Esophagus (tissue), 2 donors: ENCODE results near the gene TP63. TPM values are rescaled to one million over a fixed set of nuclear protein-coding genes. Genes with fewer than 3 reads are reported as not detected.

Source experiments
- H3K27ac ChIP-seq, 2 donors: one replicate each; pipeline ENCODE4 v1.5.1; 2013; ENCODE audit warnings: low read depth in 2 of 2, mild to moderate bottlenecking in 2 of 2, inconsistent platforms in 1 of 2, low read length in 1 of 2, moderate library complexity in 1 of 2
- H3K27me3 ChIP-seq, 2 donors: one replicate each; pipeline ENCODE4 v1.6.1; 2013; ENCODE audit warnings: low read length in 2 of 2, control low read depth in 1 of 2, mild to moderate bottlenecking in 1 of 2; ENCODE audit not compliant: insufficient read depth in 2 of 2, control insufficient read depth in 1 of 2
- H3K36me3 ChIP-seq, 2 donors: one replicate each; pipeline ENCODE4 v1.6.1; 2013; ENCODE audit warnings: low read length in 1 of 2; ENCODE audit not compliant: control insufficient read depth in 2 of 2, insufficient read depth in 2 of 2
- H3K4me1 ChIP-seq, 2 donors: one replicate each; pipeline ENCODE4 v1.6.1; 2013; ENCODE audit warnings: low read length in 1 of 2; ENCODE audit not compliant: control insufficient read depth in 2 of 2, insufficient read depth in 2 of 2
- H3K4me3 ChIP-seq, 2 donors: one replicate each; pipeline ENCODE4 v1.5.1; 2013; ENCODE audit warnings: low read length in 2 of 2, mild to moderate bottlenecking in 2 of 2, low read depth in 1 of 2, moderate library complexity in 1 of 2
- H3K9me3 ChIP-seq, 2 donors: one replicate each; pipeline ENCODE4 v1.6.1; 2013; ENCODE audit warnings: mild to moderate bottlenecking in 2 of 2, low read depth in 1 of 2, low read length in 1 of 2, moderate library complexity in 1 of 2; ENCODE audit not compliant: control insufficient read depth in 2 of 2, insufficient read depth in 1 of 2
- WGBS, 2 donors: extraction: QIAGEN DNeasy Blood & Tissue Kit; methylation state at CpG; one replicate each; pipeline ENCODE4 v1.1.7; 2013; 5-methylcytosine and 5-hydroxymethylcytosine counted together
- polyA plus RNA-seq, 2 donors: library from polyadenylated mRNA; stranded (reverse); fragments of 200-250 nt; gene quantifications; one replicate each; pipeline ENCODE4 v1.2.3, GENCODE V29; 2013
- donor health status: healthy with polysubstance abuse.
- donor health status: Bipolar disorder and iron deficiency.

TP63 gene
- polyA plus RNA-seq, 2 donors, result 37.8 to 57.2 TPM

- WGBS, 2 donors, result 59 to 62% methylated on average over 2 of the region's 2 CpGs
Observed at GRCh38 chr3:189712906-189713483, 81.8 kb downstream of the TP63 start.

GRCh38 chr3:189714991-189715961 is 84.1 kb downstream of the TP63 start:
- WGBS, 2 donors, result 52 to 55% methylated on average over 5 of the region's 5 CpGs
- no peak overlapping the region for H3K27ac ChIP-seq
- H3K27me3 ChIP-seq, result no peaks in the 10 kb centered on the region

More at GRCh38 chr3:189712906-189713483, 81.8 kb downstream of the TP63 start:
- H3K4me3 ChIP-seq, result no peak overlapping the region
- no peak overlapping the region for H3K27ac ChIP-seq
- no peaks in the 10 kb centered on the region for H3K36me3 ChIP-seq
- H3K4me1 ChIP-seq, result no peaks in the 10 kb centered on the region
- H3K27me3 ChIP-seq, result no peaks in the 10 kb centered on the region
- no peaks in the 10 kb centered on the region for H3K9me3 ChIP-seq

GRCh38 chr3:189718215-189718614 is 87.0 kb downstream of the TP63 start:
- no peak overlapping the region for H3K27ac ChIP-seq
- no peaks in the 10 kb centered on the region for H3K27me3 ChIP-seq
- H3K4me1 ChIP-seq, result no peaks in the 10 kb centered on the region
- no peaks in the 10 kb centered on the region for H3K9me3 ChIP-seq
- no peak overlapping the region for H3K4me3 ChIP-seq
- H3K36me3 ChIP-seq, result no peaks in the 10 kb centered on the region
- WGBS, 2 donors, result 59 to 64% methylated on average over 4 of the region's 4 CpGs

More at GRCh38 chr3:189714991-189715961, 84.1 kb downstream of the TP63 start:
- H3K9me3 ChIP-seq, result no peaks in the 10 kb centered on the region
- no peak overlapping the region for H3K4me3 ChIP-seq
- H3K36me3 ChIP-seq, result no peaks in the 10 kb centered on the region
- no peaks in the 10 kb centered on the region for H3K4me1 ChIP-seq

- no peaks in the 10 kb centered on the region for H3K27me3 ChIP-seq
- no peak overlapping the region for H3K4me3 ChIP-seq
- no peaks in the 10 kb centered on the region for H3K9me3 ChIP-seq
- no peaks in the 10 kb centered on the region for H3K4me1 ChIP-seq
- H3K27ac ChIP-seq, result no peak overlapping the region
- no peaks in the 10 kb centered on the region for H3K36me3 ChIP-seq
- 81 to 82% methylated on average over 5 of the region's 5 CpGs for WGBS, 2 donors
Observed at GRCh38 chr3:189720736-189721417, 89.7 kb downstream of the TP63 start.

- no peak overlapping the region for H3K4me3 ChIP-seq
- WGBS, 2 donors, result 86 to 89% methylated on average over 8 of the region's 8 CpGs
- H3K4me1 ChIP-seq, result no peaks in the 10 kb centered on the region
- no peak overlapping the region for H3K27ac ChIP-seq
- no peaks in the 10 kb centered on the region for H3K27me3 ChIP-seq
- H3K36me3 ChIP-seq, result no peaks in the 10 kb centered on the region
- H3K9me3 ChIP-seq, result no peaks in the 10 kb centered on the region
Observed at GRCh38 chr3:189721873-189722665, 90.9 kb downstream of the TP63 start.

GRCh38 chr3:189724356-189724755 is 93.2 kb downstream of the TP63 start:
- Histone ChIP-seq H3K27me3 (no peaks in the 10 kb centered on the region), H3K9me3 (no peaks in the 10 kb centered on the region), H3K4me3 (no peak overlapping the region), H3K27ac (no peak overlapping the region), H3K4me1 (no peaks in the 10 kb centered on the region), H3K36me3 (no peaks in the 10 kb centered on the region)
- WGBS, 2 donors, result 77 to 82% methylated on average over 4 of the region's 4 CpGs

GRCh38 chr3:189726277-189726676 is 95.1 kb downstream of the TP63 start:
- Histone ChIP-seq H3K27ac (no peak overlapping the region), H3K27me3 (no peaks in the 10 kb centered on the region), H3K36me3 (no peaks in the 10 kb centered on the region), H3K4me1 (no peaks in the 10 kb centered on the region), H3K9me3 (no peaks in the 10 kb centered on the region), H3K4me3 (no peak overlapping the region)
- 86 to 89% methylated on average over 2 of the region's 2 CpGs for WGBS, 2 donors

GRCh38 chr3:189727158-189727557 is 96.0 kb downstream of the TP63 start:
- H3K27me3 ChIP-seq, result no peaks in the 10 kb centered on the region
- H3K4me3 ChIP-seq, result no peak overlapping the region
- no peaks in the 10 kb centered on the region for H3K36me3 ChIP-seq
- WGBS, 2 donors, result 93 to 98% methylated on average over 1 of the region's 1 CpG
- H3K4me1 ChIP-seq, result no peaks in the 10 kb centered on the region
- H3K9me3 ChIP-seq, result no peaks in the 10 kb centered on the region
- no peak overlapping the region for H3K27ac ChIP-seq

GRCh38 chr3:189727898-189728297 is 96.7 kb downstream of the TP63 start:
- no peaks in the 10 kb centered on the region for H3K9me3 ChIP-seq
- WGBS, 2 donors, result 75 to 79% methylated on average over 4 of the region's 4 CpGs
- H3K4me3 ChIP-seq, result no peak overlapping the region
- no peaks in the 10 kb centered on the region for H3K27me3 ChIP-seq
- no peaks in the 10 kb centered on the region for H3K4me1 ChIP-seq
- no peak overlapping the region for H3K27ac ChIP-seq
- no peaks in the 10 kb centered on the region for H3K36me3 ChIP-seq
